Natural killer cell (primary cell): ENCODE measurements around the gene GNE. TPM values are rescaled to one million over a fixed set of nuclear protein-coding genes. Genes with fewer than 3 reads are reported as not detected.
A peak's percentile ranks its signal among the peaks of the same experiment; 100 is the strongest.

Experiments used
- ATAC-seq, 3 donors: fragments of 150-1000 bp in 2 of 3; fragments of 200-7000 bp in 1 of 3; cut with Tn5 transposase; 1 replicate in 1 of 3; 2 replicates in 2 of 3; pipeline ENCODE4 v1.10.0; 2021; ENCODE audit warnings: mild to moderate bottlenecking in 2 of 3, moderate library complexity in 2 of 3
- DNase-seq, 2 donors: peaks; one replicate each; pipeline versions ENCODE4 v3.0.0 to v3.0.0-alpha.2; 2013 to 2021; ENCODE audit warnings: mixed read lengths in 1 of 2
- H3K27ac ChIP-seq: one replicate; pipeline ENCODE4 v1.5.1; 2013; ENCODE audit warnings: mild to moderate bottlenecking, low read length
- H3K27me3 ChIP-seq: one replicate; pipeline ENCODE4 v1.6.1; 2013; ENCODE audit warnings: low read length; ENCODE audit not compliant: control insufficient read depth, insufficient read depth
- H3K36me3 ChIP-seq: one replicate; pipeline ENCODE4 v1.6.1; 2013; ENCODE audit warnings: low read length; ENCODE audit not compliant: control insufficient read depth, insufficient read depth
- H3K4me1 ChIP-seq: one replicate; pipeline ENCODE4 v1.6.1; 2013; ENCODE audit warnings: low read length; ENCODE audit not compliant: control insufficient read depth, insufficient read depth
- H3K4me3 ChIP-seq: one replicate; pipeline ENCODE4 v1.5.1; 2013; ENCODE audit warnings: low read length
- H3K9me3 ChIP-seq: one replicate; pipeline ENCODE4 v1.6.1; 2013; ENCODE audit warnings: low read length; ENCODE audit not compliant: control insufficient read depth, insufficient read depth
- H3K27ac Mint-ChIP-seq, 2 donors: one replicate each; pipeline ENCODE4 v1.8.0; 2022; ENCODE audit warnings: mild to moderate bottlenecking in 2 of 2, mixed read lengths in 2 of 2, moderate library complexity in 1 of 2
- H3K27me3 Mint-ChIP-seq, 2 donors: one replicate each; pipeline ENCODE4 v1.8.0; 2022; ENCODE audit warnings: low read depth in 2 of 2, mixed read lengths in 2 of 2
- H3K36me3 Mint-ChIP-seq: one replicate; pipeline ENCODE4 v1.8.0; 2022; ENCODE audit warnings: mixed read lengths
- H3K4me1 Mint-ChIP-seq, 2 donors: one replicate each; pipeline ENCODE4 v1.8.0; 2022; ENCODE audit warnings: mixed read lengths in 2 of 2
- H3K4me3 Mint-ChIP-seq: one replicate; pipeline ENCODE4 v1.8.0; 2022; ENCODE audit warnings: mild to moderate bottlenecking, moderate library complexity, mixed read lengths
- H3K9me3 Mint-ChIP-seq, 2 donors: one replicate each; pipeline ENCODE4 v1.8.0; 2022; ENCODE audit warnings: mixed read lengths in 2 of 2
- CTCF ChIP-seq: fragments of 200-600 bp; IDR thresholded peaks from one replicate; pipeline ENCODE4 v1.8.0; 2022; ENCODE audit warnings: antibody characterized with exemption
- WGBS: methylation state at CpG from one replicate; pipeline ENCODE4 v1.1.7; 2013; ENCODE audit warnings: missing lambda C conversion rate; ENCODE audit not compliant: insufficient coverage; 5-methylcytosine and 5-hydroxymethylcytosine counted together
- intact Hi-C: fragments of 100-400 bp; cut with micrococcal nuclease; formaldehyde crosslinking; loops from one replicate; pipeline ENCODE4 v1.14.2; 2022
- total RNA-seq, 4 donors: library from RNA; stranded (reverse); fragments of 120-200 nt in 1 of 4; gene quantifications; one replicate each; pipeline versions ENCODE4 v1.2.3 to v1.2.4, GENCODE V29; 2013 to 2022

Gene GNE
- total RNA-seq, 3 donors from 2014 or later (not counting 1 experiment from before 2014, with no cell fraction given), result 10.6 to 12.4 (median 11.3) TPM

GRCh38 chr9:36190388-36191289, 67.6 kb downstream of the GNE start, which contains the start of gene CLTA:
Gene CLTA, plus strand, starts transcription at chr9:36190921. Its CDS starts 136 bp downstream, at chr9:36191057.
- TF ChIP-seq CTCF, result peak; percentile 44
- DNase-seq, result peak; percentile 88 to 98
- peak; percentile 93 to 98 (median 97) for ATAC-seq
- H3K36me3 Mint-ChIP-seq, result peaks cover 9% of the 10 kb centered on the region
- H3K27me3 Mint-ChIP-seq, result no peaks in the 10 kb centered on the region
- Histone ChIP-seq H3K36me3 (peaks cover 2% of the 10 kb centered on the region), H3K4me3 (peak within 1 kb of the TSS; percentile 85), H3K27me3 (no peaks in the 10 kb centered on the region), H3K27ac (peak within 1 kb of the TSS; percentile 88), H3K4me1 (peaks cover 35% of the 10 kb centered on the region), H3K9me3 (no peaks in the 10 kb centered on the region)
- peaks cover 62 to 74% of the 10 kb centered on the region in 2 donors for H3K4me1 Mint-ChIP-seq
- H3K27ac Mint-ChIP-seq, result peak within 1 kb of the TSS; percentile 84 to 91
- peak within 1 kb of the TSS; percentile 98 for H3K4me3 Mint-ChIP-seq
- no peaks in the 10 kb centered on the region for H3K9me3 Mint-ChIP-seq
- intact Hi-C loops, result loop anchor here (1.0 to 2.0 kb wide), 4 partner anchors 38 to 87 kb away; partner anchors contain the start of gene GNE
- WGBS, result under 1% methylated on average over 68 of the region's 68 CpGs

GRCh38 chr9:36189976-36190375, 68.3 kb downstream of the GNE start:
- no peak for TF ChIP-seq CTCF
- Histone ChIP-seq H3K4me1 (peaks cover 35% of the 10 kb centered on the region), H3K4me3 (peak overlapping the region; percentile 85), H3K27ac (peak overlapping the region; percentile 88), H3K9me3 (no peaks in the 10 kb centered on the region), H3K36me3 (peaks cover 2% of the 10 kb centered on the region), H3K27me3 (no peaks in the 10 kb centered on the region)
- 11% methylated on average over 7 of the region's 9 CpGs for WGBS
- Mint-ChIP-seq H3K36me3 (peaks cover 4% of the 10 kb centered on the region), H3K4me1 (peaks cover 57 to 68% of the 10 kb centered on the region in 2 donors), H3K27ac (peak overlapping the region; percentile 84 to 91), H3K4me3 (peak overlapping the region; percentile 98), H3K9me3 (no peaks in the 10 kb centered on the region), H3K27me3 (no peaks in the 10 kb centered on the region)
- ATAC-seq (no peak), DNase-seq (peak in 1 of 2 donors; percentile 28)
- intact Hi-C loops, result loop anchor here (1.0 to 2.0 kb wide), 3 partner anchors 38 to 68 kb away; partner anchors contain the start of gene GNE

GRCh38 chr9:36188212-36188611, 70.0 kb downstream of the GNE start:
- WGBS, result 95% methylated on average over 5 of the region's 5 CpGs
- no peak for TF ChIP-seq CTCF
- Histone ChIP-seq H3K4me3 (no peak overlapping the region), H3K27ac (no peak overlapping the region), H3K27me3 (no peaks in the 10 kb centered on the region), H3K9me3 (no peaks in the 10 kb centered on the region), H3K36me3 (no peaks in the 10 kb centered on the region), H3K4me1 (peaks cover 30% of the 10 kb centered on the region)
- Mint-ChIP-seq H3K36me3 (no peaks in the 10 kb centered on the region), H3K4me3 (no peak overlapping the region), H3K4me1 (peaks cover 39 to 50% of the 10 kb centered on the region in 2 donors), H3K9me3 (no peaks in the 10 kb centered on the region), H3K27ac (peak overlapping the region; percentile 61 to 84), H3K27me3 (no peaks in the 10 kb centered on the region)
- DNase-seq (no peak), ATAC-seq (no peak)
- intact Hi-C loops, result no loop called here
